HepG2 (cell line): ENCODE measurements around the gene MTO1. TPM values are rescaled to one million over a fixed set of nuclear protein-coding genes. Genes with fewer than 3 reads are reported as not detected.
A peak's percentile ranks its signal among the peaks of the same experiment; 100 is the strongest.

ENCODE experiments used
- ATAC-seq: fragments of 200-7000 bp; cut with Tn5 transposase; 3 replicates; pipeline ENCODE4 v1.9.1; 2020; ENCODE audit warnings: mild to moderate bottlenecking, moderate library complexity
- BruUV-seq: library from RNA; stranded (reverse); fragments of 400-500 nt; replicated peaks from 2 replicates; lab custom pipeline; 2021; lab: Mats Ljungman, UMichigan
- CTCF ChIA-PET: fragments of 300-600 bp; formaldehyde crosslinking; extraction: SDS; loops from one replicate; lab custom pipeline; 2021; ENCODE audit warnings: low total read pairs, inconsistent platforms, low intra/inter-chr PET ratio; lab: Yijun Ruan, JAX
- POLR2A ChIA-PET: fragments of 350-600 bp; sonication (Branson Sonifier 250); formaldehyde crosslinking; loops from one replicate; lab custom pipeline; 2020; ENCODE audit warnings: antibody characterized with exemption, inconsistent platforms; lab: Yijun Ruan, JAX
- DNase-seq: peaks from one replicate; pipeline ENCODE4 v3.0.0-alpha.2; 2015; ENCODE audit warnings: low spot score
- FAIRE-seq: peaks from 3 replicates; lab custom pipeline; 2011; peaks lifted over from hg19 to GRCh38; lab: Jason Lieb, UNC
- H2AFZ ChIP-seq: one replicate; pipeline ENCODE4 v1.6.1; 2011; ENCODE audit warnings: low read length, inconsistent platforms
- H3K27ac ChIP-seq: fragments of 300-600 bp; 3 replicates; pipeline ENCODE4 v1.8.0; 2011; ENCODE audit warnings: mixed run types, mild to moderate bottlenecking, mixed read lengths, low read length, inconsistent platforms; ENCODE audit not compliant: insufficient read depth; ENCODE audit errors: extremely low read length
- H3K27me3 ChIP-seq, 2 experiments: fragments of 200-600 bp in 1 of 2; 2 replicates in 1 of 2; 3 replicates in 1 of 2; pipeline versions ENCODE4 v1.6.0 to v1.8.0; 2011; ENCODE audit warnings: low read length in 2 of 2, mild to moderate bottlenecking in 2 of 2, moderate library complexity in 2 of 2, inconsistent platforms in 1 of 2; ENCODE audit not compliant: insufficient read depth in 2 of 2, control insufficient read depth in 1 of 2
- H3K36me3 ChIP-seq, 2 experiments: fragments of 200-600 bp in 1 of 2; replicated peaks in 1 of 2; 2 replicates in 1 of 2; 3 replicates in 1 of 2; pipeline versions ENCODE4 v1.5.1 to v1.8.0; 2011; ENCODE audit warnings: low read length in 2 of 2, inconsistent platforms in 1 of 2; ENCODE audit not compliant: insufficient read depth in 2 of 2, control insufficient read depth in 1 of 2
- H3K4me1 ChIP-seq: 2 replicates; pipeline ENCODE4 v1.5.1; 2012; ENCODE audit warnings: low read length, inconsistent platforms; ENCODE audit not compliant: insufficient read depth
- H3K4me2 ChIP-seq: 2 replicates; pipeline ENCODE4 v1.6.0; 2011; ENCODE audit warnings: low read depth, low read length, inconsistent platforms
- H3K4me3 ChIP-seq, 3 experiments: fragments of 200-600 bp in 1 of 3; sonication (generic), shearing (Covaris generic) in 1 of 3; replicated peaks in 1 of 3; 2 replicates each; pipeline ENCODE4 v1.5.1; 2011 to 2016; ENCODE audit warnings: low read length in 3 of 3, inconsistent platforms in 2 of 3, low read depth in 2 of 3, mild to moderate bottlenecking in 2 of 3, control low read depth in 1 of 3, mixed read lengths in 1 of 3; ENCODE audit not compliant: insufficient read depth in 1 of 3
- H3K79me2 ChIP-seq: one replicate; pipeline ENCODE4 v1.6.1; 2011; ENCODE audit warnings: low read length, inconsistent platforms; ENCODE audit not compliant: insufficient read depth
- H3K9ac ChIP-seq: 2 replicates; pipeline ENCODE4 v1.6.0; 2011; ENCODE audit warnings: mild to moderate bottlenecking, low read depth, low read length, inconsistent platforms; ENCODE audit not compliant: insufficient read depth
- H3K9me3 ChIP-seq: 2 replicates; pipeline ENCODE4 v1.5.1; 2012; ENCODE audit warnings: mild to moderate bottlenecking, low read length
- H4K20me1 ChIP-seq: 2 replicates; pipeline ENCODE4 v1.6.0; 2011; ENCODE audit warnings: inconsistent platforms, mild to moderate bottlenecking, low read length, moderate library complexity; ENCODE audit not compliant: insufficient read depth
- FOXP4 ChIP-seq: sonication (generic); formaldehyde crosslinking; IDR thresholded peaks from 2 replicates; pipeline ENCODE4 v1.4.0; 2020; ENCODE audit warnings: missing genetic modification reagents
- POLR2A ChIP-seq, 2 experiments: IDR thresholded peaks; 2 replicates each; pipeline ENCODE4 v1.6.1; 2011; ENCODE audit warnings: low read depth in 2 of 2, low read length in 2 of 2, mild to moderate bottlenecking in 1 of 2, moderate library complexity in 1 of 2; ENCODE audit not compliant: insufficient read depth in 1 of 2
- POLR2G ChIP-seq: fragments of 200-400 bp; formaldehyde crosslinking; IDR thresholded peaks from 2 replicates; pipeline ENCODE4 v1.6.1; 2018; ENCODE audit warnings: mild to moderate bottlenecking, low read depth, low read length, moderate library complexity
- RBM22 ChIP-seq: fragments of 200-400 bp; formaldehyde crosslinking; optimal IDR thresholded peaks from 2 replicates; pipeline ENCODE3; 2017; ENCODE audit warnings: mild to moderate bottlenecking, low read length, moderate library complexity
- TFAP4 ChIP-seq: sonication (generic); IDR thresholded peaks from 2 replicates; pipeline ENCODE4 v1.6.1; 2016; ENCODE audit warnings: low read depth, borderline replicate concordance
- ZBTB7B ChIP-seq: sonication (generic); formaldehyde crosslinking; IDR thresholded peaks from 2 replicates; pipeline ENCODE4 v1.4.0; 2020; ENCODE audit warnings: missing genetic modification reagents
- ZNF276 ChIP-seq: sonication (generic); formaldehyde crosslinking; IDR thresholded peaks from 2 replicates; pipeline ENCODE4 v1.4.0; 2020; ENCODE audit warnings: mild to moderate bottlenecking, low read depth, missing genetic modification reagents
- ZNF337 ChIP-seq: sonication (generic); formaldehyde crosslinking; IDR thresholded peaks from 2 replicates; pipeline ENCODE4 v1.5.1; 2020; ENCODE audit warnings: missing genetic modification reagents, low read depth, mild to moderate bottlenecking, borderline replicate concordance
- ZNF747 ChIP-seq: sonication (generic); formaldehyde crosslinking; IDR thresholded peaks from 2 replicates; pipeline ENCODE4 v1.8.1; 2023; ENCODE audit warnings: missing genetic modification reagents, mild to moderate bottlenecking, borderline replicate concordance
- WGBS: methylation state at CpG from one replicate; pipeline ENCODE4 v1.1.6; 2017; ENCODE audit warnings: low lambda C conversion rate; 5-methylcytosine and 5-hydroxymethylcytosine counted together
- in situ Hi-C: cut with HindIII; loops from 2 replicates; pipeline ENCODE4 v1.10.0; 2017; ENCODE audit warnings: low pct_unique_long_range_greater_than_20kb; ENCODE audit not compliant: extremely low pct_ligation_motif_present
- intact Hi-C: fragments of 100-400 bp; cut with micrococcal nuclease; formaldehyde crosslinking; loops from one replicate; pipeline ENCODE4 v1.10.0; 2022; ENCODE audit not compliant: unreplicated experiment
- polyA plus RNA-seq, 8 experiments: library from polyadenylated mRNA; depleted of rRNA in 3 of 8; stranded (reverse) in 7 of 8; unstranded in 1 of 8; fragments of >200 nt; fragmentation: Illumina TruSeq in 4 of 8; extraction: Trizol in 4 of 8; gene quantifications; 2 replicates each; pipeline versions ENCODE4 v1.2.1 to v1.2.3, GENCODE V29; 2011 to 2016; ENCODE audit warnings: low read depth in 4 of 8, missing spikeins in 1 of 8, mixed read lengths in 1 of 8; ENCODE audit not compliant: insufficient read depth in 1 of 8
- total RNA-seq, 5 experiments: library from RNA; depleted of rRNA; stranded (reverse); fragments of >200 nt; fragmentation: Illumina TruSeq; extraction: Trizol; gene quantifications; 2 replicates each; pipeline ENCODE4 v1.2.3, GENCODE V29; 2016; ENCODE audit warnings: low read depth in 1 of 5

The MTO1 gene
- total and polyA plus RNA-seq, 2 of the 13 experiments (the other 11 are each of a cell fraction or from before 2014, with no cell fraction given): 21.1 to 45.3 TPM

GRCh38 chr6:73511796-73512195, 50.3 kb downstream of the MTO1 start:
- ATAC-seq (peak; percentile 12), DNase-seq (no peak), FAIRE-seq (no peak)
- ChIA-PET CTCF (no interaction called here), POLR2A (interaction anchor here (1.1 to 3.0 kb wide), 4 partner anchors 10 to 142 kb away, joined by 3 to 22 read pairs (median 13); partner anchors contain the start of gene SLC17A5)
- no peaks in the 10 kb centered on the region for H3K9me3 ChIP-seq
- no peak overlapping the region for H3K27ac ChIP-seq
- H3K9ac ChIP-seq: no peak overlapping the region
- peaks cover 10% of the 10 kb centered on the region for H3K4me1 ChIP-seq
- peaks cover 21% of the 10 kb centered on the region for H4K20me1 ChIP-seq
- intact Hi-C loops (no loop called here), in situ Hi-C loops (no loop called here)
- no peaks in the 10 kb centered on the region for H3K79me2 ChIP-seq
- H3K36me3 ChIP-seq: peaks cover 2 to 8% of the 10 kb centered on the region in 2 experiments; a peak in 3 of 5 replicates
- TF ChIP-seq TFAP4: no peak
- TF ChIP-seq POLR2A (IDR thresholded peaks at IDR 0.05; ENCODE audit: insufficient read depth in 1 of 2, low read depth in 2 of 2, low read length in 2 of 2): peak in 1 of 2 experiments; percentile 67; a peak in 2 of 4 replicates
- H3K27me3 ChIP-seq: no peaks in the 10 kb centered on the region
- no peak overlapping the region for H3K4me3 ChIP-seq
- H3K4me2 ChIP-seq: no peak overlapping the region
- H2AFZ ChIP-seq: no peak overlapping the region
- no TSS peak for BruUV-seq
- WGBS: 80% methylated on average over 7 of the region's 7 CpGs

GRCh38 chr6:73513496-73513854, 51.9 kb downstream of the MTO1 start:
- 68% methylated on average over 3 of the region's 3 CpGs for WGBS

More at GRCh38 chr6:73513496-73513854, 51.9 kb downstream of the MTO1 start:
- no peak overlapping the region for H3K4me2 ChIP-seq
- H3K36me3 ChIP-seq: peaks cover 4 to 14% of the 10 kb centered on the region in 2 experiments
- BruUV-seq: no TSS peak
- no peak overlapping the region for H3K9ac ChIP-seq
- in situ Hi-C loops: no loop called here
- ATAC-seq: peak; percentile 5
- H3K9me3 ChIP-seq: no peaks in the 10 kb centered on the region
- no peaks in the 10 kb centered on the region for H3K27me3 ChIP-seq
- H3K4me1 ChIP-seq: peaks cover 23% of the 10 kb centered on the region
- intact Hi-C loops: no loop called here
- H3K79me2 ChIP-seq: peaks cover 3% of the 10 kb centered on the region
- ChIA-PET CTCF (no interaction called here), POLR2A (interaction anchor here (0.7 to 4.3 kb wide), 18 partner anchors 9 to 140 kb away, joined by 3 to 22 read pairs (median 6); partner anchors contain the start of genes MTO1 and SLC17A5)
- H3K27ac ChIP-seq: no peak overlapping the region
- TF ChIP-seq ZNF276 (CRISPR knock-in tag) (no peak), ZNF747 (CRISPR knock-in tag) (no peak), RBM22 (peak; percentile 6), POLR2G (no peak), ZBTB7B (CRISPR knock-in tag) (no peak), FOXP4 (no peak), ZNF337 (CRISPR knock-in tag) (no peak)
- FAIRE-seq: no peak
- H3K4me3 ChIP-seq: no peak overlapping the region
- H4K20me1 ChIP-seq: peaks cover 36% of the 10 kb centered on the region
- no peak overlapping the region for H2AFZ ChIP-seq
- DNase-seq: no peak
